ENCODE data around the gene HRNR. TPM values are rescaled to one million over a fixed set of nuclear protein-coding genes. Genes with fewer than 3 reads are reported as not detected.

Gene HRNR
- total RNA-seq, 3 donors from 2014 or later: not detected

DNA sequence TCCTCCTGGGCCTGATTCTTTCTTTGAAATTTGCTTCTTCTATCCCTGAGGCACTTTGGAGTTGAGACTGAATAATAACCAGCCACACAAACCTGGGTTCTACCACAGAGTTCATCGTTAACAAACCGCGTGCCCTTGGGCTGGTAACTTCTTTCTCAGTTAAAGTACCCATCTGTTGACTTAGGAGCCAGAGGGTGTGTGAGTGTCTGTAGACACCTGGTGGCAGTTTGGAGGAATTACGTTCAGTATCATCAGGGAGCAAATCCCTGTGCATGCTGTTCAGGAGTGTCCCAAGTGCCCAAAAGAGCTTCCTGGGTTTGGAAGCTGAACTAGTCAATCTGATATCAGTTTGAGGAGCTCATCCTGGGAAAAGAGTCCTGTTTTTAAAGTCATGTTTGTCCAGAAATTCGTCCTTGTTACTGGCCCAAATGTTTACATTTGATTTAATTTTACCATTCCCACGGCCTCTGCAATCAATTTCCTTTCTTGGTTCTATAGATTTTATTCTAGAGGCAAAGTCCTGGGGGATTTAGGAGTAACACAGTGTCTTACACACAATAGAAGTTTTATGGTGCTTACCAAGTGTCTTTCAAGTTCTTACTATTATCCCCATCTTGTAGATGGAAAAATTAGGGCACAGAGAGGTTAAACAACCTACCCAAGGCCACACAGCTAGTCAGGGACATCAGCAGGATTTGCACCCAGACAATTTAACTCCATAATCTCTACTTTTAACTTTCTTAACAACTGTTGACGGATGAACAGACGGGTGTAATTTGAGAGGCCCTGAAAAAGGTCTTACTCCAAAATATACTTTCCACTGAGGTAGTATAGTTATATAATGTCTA lies 38.2 kb downstream of the HRNR start:
- intact Hi-C loops (cut with DNase I, micrococcal nuclease): loop anchor here (2.0 to 10.0 kb wide), 4 partner anchors 133 to 272 kb away; no protein-coding TSS in a partner anchor
- no peaks in the 10 kb centered on the region for H3K36me3 ChIP-seq (ENCODE audit: low read depth)
- ATAC-seq (peak; percentile 83), DNase-seq (peak in 1 of 3 donors; percentile 49)
- H3K4me1 ChIP-seq (ENCODE audit: low read depth): no peaks in the 10 kb centered on the region
- no peaks in the 10 kb centered on the region for H3K9me3 ChIP-seq
- H3K4me3 ChIP-seq: no peak overlapping the region
- TF ChIP-seq CTCF (IDR thresholded peaks at IDR 0.05): peak; percentile 67

DNA sequence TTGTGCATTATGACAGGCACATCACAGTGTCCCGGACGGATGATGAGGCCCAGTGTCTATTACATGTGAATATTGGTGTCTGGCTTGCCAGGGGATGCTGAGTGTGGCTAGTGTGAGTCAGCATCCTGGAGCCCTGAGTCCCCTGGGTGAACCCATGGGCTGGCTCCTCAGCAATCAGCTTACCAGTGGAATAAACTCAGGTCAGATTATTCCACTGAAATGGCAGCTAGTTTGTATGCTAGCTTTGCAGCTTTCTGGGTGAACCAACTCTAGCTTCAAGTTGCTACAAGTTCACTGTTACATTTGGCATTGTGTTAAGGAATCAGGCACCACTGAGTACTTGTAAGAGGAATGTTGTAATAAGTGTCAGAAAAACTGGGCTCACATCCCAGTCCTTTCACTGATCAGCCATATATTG lies 41.0 kb downstream of the HRNR start:
- no peaks in the 10 kb centered on the region for H3K9me3 ChIP-seq
- no peak for TF ChIP-seq CTCF (IDR thresholded peaks at IDR 0.05)

GRCh38 chr1:152182431-152182830 lies 41.6 kb downstream of the HRNR start:
- H3K9me3 ChIP-seq: no peaks in the 10 kb centered on the region
- intact Hi-C loops (cut with DNase I, micrococcal nuclease): loop anchor here in 1 of 2 donors (10.0 kb wide), 1 partner anchor 272 kb away; no protein-coding TSS in a partner anchor
- ATAC-seq: no peak

More for the DNA sequence above, 41.0 kb downstream of the HRNR start:
- Histone ChIP-seq H3K4me3 (no peak overlapping the region), H3K36me3 (ENCODE audit: low read depth) (no peaks in the 10 kb centered on the region), H3K4me1 (ENCODE audit: low read depth) (no peaks in the 10 kb centered on the region)
- intact Hi-C loops (cut with DNase I, micrococcal nuclease): loop anchor here in 1 of 2 donors (10.0 kb wide), 1 partner anchor 272 kb away; no protein-coding TSS in a partner anchor
- DNase-seq: no peak
- no peak for ATAC-seq

DNA sequence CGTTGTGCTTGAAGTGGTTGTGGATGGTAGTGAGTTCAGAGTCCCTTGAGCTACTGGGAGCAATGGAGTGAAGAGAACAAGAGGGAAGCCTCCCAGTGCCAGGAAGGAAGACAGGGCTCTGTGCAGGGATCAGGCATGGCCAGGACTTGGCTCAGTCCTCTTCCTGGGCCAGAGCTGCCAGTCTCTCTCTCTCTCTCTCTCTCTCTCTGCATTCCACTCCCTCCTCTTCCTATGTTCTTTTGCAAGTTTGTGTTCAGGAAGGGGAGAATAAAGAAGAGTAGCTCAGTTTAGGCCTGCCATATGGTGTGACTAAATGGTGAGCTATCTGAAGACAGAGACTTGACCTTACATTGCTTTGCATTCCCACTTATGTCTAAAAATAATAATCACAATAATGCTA lies 44.4 kb downstream of the HRNR start:
- ATAC-seq (no peak), DNase-seq (no peak)
- H3K4me1 ChIP-seq (ENCODE audit: low read depth): no peaks in the 10 kb centered on the region
- no peak overlapping the region for H3K4me3 ChIP-seq
- H3K9me3 ChIP-seq: no peaks in the 10 kb centered on the region
- H3K36me3 ChIP-seq (ENCODE audit: low read depth): no peaks in the 10 kb centered on the region
- no peak for TF ChIP-seq CTCF (IDR thresholded peaks at IDR 0.05)
- intact Hi-C loops (cut with DNase I, micrococcal nuclease): no loop called here

More at GRCh38 chr1:152182431-152182830, 41.6 kb downstream of the HRNR start:
- Histone ChIP-seq H3K4me1 (ENCODE audit: low read depth) (no peaks in the 10 kb centered on the region), H3K36me3 (ENCODE audit: low read depth) (no peaks in the 10 kb centered on the region), H3K4me3 (no peak overlapping the region)
- DNase-seq: no peak
- TF ChIP-seq CTCF (IDR thresholded peaks at IDR 0.05): no peak

DNA sequence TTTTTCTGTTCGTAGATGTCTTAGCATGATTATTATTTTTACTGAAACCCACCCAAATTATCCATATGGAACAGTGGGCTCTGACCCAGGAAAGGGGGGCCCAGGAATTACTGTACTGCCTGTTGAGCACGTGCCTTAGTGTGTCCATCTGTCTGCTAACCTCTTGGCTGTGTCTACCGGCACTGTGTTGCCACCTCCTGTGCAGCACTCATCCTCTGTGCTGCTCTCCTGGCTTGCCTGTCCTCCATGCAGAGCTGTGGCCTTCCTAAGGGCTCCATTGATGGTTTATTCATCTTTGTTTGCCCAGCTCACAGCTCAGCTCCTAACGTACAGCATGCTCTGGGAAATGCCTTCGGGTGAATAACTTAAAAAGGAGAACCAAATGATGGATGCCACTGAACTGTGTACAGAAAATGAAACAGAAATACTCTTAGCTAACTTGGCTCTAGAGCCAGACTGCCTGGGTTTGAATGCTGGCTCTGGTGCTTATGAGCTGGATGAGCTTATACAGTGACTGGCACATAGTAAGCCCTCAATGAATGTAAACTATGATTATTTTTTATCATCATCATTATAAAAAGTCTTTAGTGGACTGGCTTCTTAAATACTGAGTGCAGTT lies 53.6 kb downstream of the HRNR start:
- no peak for TF ChIP-seq CTCF (IDR thresholded peaks at IDR 0.05)
- DNase-seq: no peak
- no peaks in the 10 kb centered on the region for H3K36me3 ChIP-seq (ENCODE audit: low read depth)
- intact Hi-C loops (cut with DNase I, micrococcal nuclease): no loop called here
- H3K4me3 ChIP-seq: no peak overlapping the region
- ATAC-seq: no peak
- H3K4me1 ChIP-seq (ENCODE audit: low read depth): no peaks in the 10 kb centered on the region
- no peaks in the 10 kb centered on the region for H3K9me3 ChIP-seq

All from mucosa of descending colon (tissue), 3 donors.